Stomach (tissue), 9 donors: ENCODE data around the gene MATCAP1. TPM values are rescaled to one million over a fixed set of nuclear protein-coding genes. Genes with fewer than 3 reads are reported as not detected.

Source experiments
- DNase-seq, 2 donors: peaks; one replicate each; pipeline versions ENCODE4 v3.0.0 to v3.0.0-alpha.2; 2013 to 2019
- H3K27ac ChIP-seq, 5 donors: fragments of 200-600 bp in 4 of 5; sonication (generic) in 4 of 5; one replicate each; pipeline ENCODE4 v1.5.1; 2013 to 2019; ENCODE audit warnings: mild to moderate bottlenecking in 1 of 5, moderate library complexity in 1 of 5
- H3K27me3 ChIP-seq, 3 donors: fragments of 200-600 bp; sonication (generic); one replicate each; pipeline ENCODE4 v1.5.1; 2017 to 2019; ENCODE audit warnings: mixed run types in 1 of 3
- H3K36me3 ChIP-seq, 4 donors: fragments of 200-600 bp; sonication (generic); 1 replicate in 3 of 4; 2 replicates in 1 of 4; pipeline ENCODE4 v1.5.1; 2016 to 2019
- H3K4me1 ChIP-seq, 4 donors: fragments of 200-600 bp; sonication (generic); one replicate each; pipeline ENCODE4 v1.5.1; 2016 to 2019
- H3K4me3 ChIP-seq, 4 donors: fragments of 200-600 bp; sonication (generic) in 3 of 4; one replicate each; pipeline ENCODE4 v1.5.1; 2016 to 2019; ENCODE audit warnings: mild to moderate bottlenecking in 1 of 4
- H3K9me3 ChIP-seq, 4 donors: fragments of 200-600 bp; sonication (generic); one replicate each; pipeline ENCODE4 v1.5.1; 2016 to 2019
- CTCF ChIP-seq, 7 experiments: fragments of 450-650 bp in 4 of 7; fragments of 200-600 bp in 3 of 7; sonication (generic) in 3 of 7; IDR thresholded peaks; one replicate each; pipeline ENCODE4 v1.5.1; 2016 to 2019; ENCODE audit warnings: antibody characterized with exemption in 7 of 7, control low read depth in 2 of 7, mild to moderate bottlenecking in 1 of 7
- EP300 ChIP-seq: sonication (generic); formaldehyde crosslinking; IDR thresholded peaks from one replicate; pipeline ENCODE4 v1.6.1; 2017; ENCODE audit warnings: antibody characterized with exemption
- POLR2A ChIP-seq, 4 donors: fragments of 450-650 bp; IDR thresholded peaks; one replicate each; pipeline ENCODE4 v1.6.1; 2016; ENCODE audit warnings: antibody characterized with exemption in 4 of 4, control low read depth in 2 of 4, mild to moderate bottlenecking in 1 of 4, moderate library complexity in 1 of 4
- POLR2AphosphoS5 ChIP-seq, 3 donors: sonication (generic); formaldehyde crosslinking; IDR thresholded peaks; one replicate each; pipeline ENCODE4 v1.6.1; 2016; ENCODE audit warnings: antibody characterized with exemption in 3 of 3
- WGBS, 5 donors: extraction: QIAGEN DNeasy Blood & Tissue Kit in 3 of 5; methylation state at CpG; one replicate each; pipeline versions ENCODE4 v1.1.5 to v1.1.7; 2013 to 2018; 5-methylcytosine and 5-hydroxymethylcytosine counted together
- intact Hi-C: fragments of 100-400 bp; cut with DNase I; formaldehyde crosslinking; loops from one replicate; pipeline ENCODE4 v1.15.1; 2023; ENCODE audit warnings: low total_unique reads
- polyA plus RNA-seq, 3 donors: library from polyadenylated mRNA; stranded (reverse); fragments of 200-250 nt; gene quantifications; one replicate each; pipeline ENCODE4 v1.2.3, GENCODE V29; 2013
- total RNA-seq, 5 donors: library from RNA; depleted of rRNA; stranded (reverse); fragments of >200 nt; gene quantifications; one replicate each; pipeline versions ENCODE4 v1.1.0 to v1.2.3, GENCODE V29; 2014 to 2016
- donor health status: healthy with polysubstance abuse.
- donor health status: Bipolar disorder and iron deficiency.
- donor health status: healthy.

MATCAP1 gene
- total and polyA plus RNA-seq, 8 donors = 8.5 to 156 (median 18.8) TPM

GRCh38 chr16:67148656-67149275 is 35.0 kb downstream of the MATCAP1 start:
- DNase-seq = peak in 1 of 2 donors; percentile 12
- H3K4me1 ChIP-seq = peaks cover 8 to 28% (median 25%) of the 10 kb centered on the region in 4 donors
- H3K27ac ChIP-seq = no peak overlapping the region
- H3K9me3 ChIP-seq = no peaks in the 10 kb centered on the region
- peaks cover 33 to 59% (median 54%) of the 10 kb centered on the region in 4 donors for H3K36me3 ChIP-seq
- H3K4me3 ChIP-seq = no peak overlapping the region
- intact Hi-C loops = no loop called here
- TF ChIP-seq EP300 (no peak), POLR2A (IDR thresholded peaks at IDR 0.05) (no peak), POLR2AphosphoS5 (IDR thresholded peaks at IDR 0.05) (no peak), CTCF (IDR thresholded peaks at IDR 0.05) (no peak)
- H3K27me3 ChIP-seq = peaks cover 0 to 22% (median 0%) of the 10 kb centered on the region in 3 donors
- WGBS, 5 donors = 87 to 95% (median 89%) methylated on average over 8 to 11 of the region's 11 CpGs

GRCh38 chr16:67148221-67148620 is 35.5 kb downstream of the MATCAP1 start:
- no peaks in the 10 kb centered on the region for H3K9me3 ChIP-seq
- WGBS, 5 donors = 80 to 94% (median 90%) methylated on average over 2 of the region's 2 CpGs
- intact Hi-C loops = no loop called here
- H3K27ac ChIP-seq = no peak overlapping the region
- H3K4me1 ChIP-seq = peaks cover 8 to 28% (median 25%) of the 10 kb centered on the region in 4 donors
- peaks cover 36 to 64% (median 60%) of the 10 kb centered on the region in 4 donors for H3K36me3 ChIP-seq
- TF ChIP-seq POLR2AphosphoS5 (IDR thresholded peaks at IDR 0.05) = no peak
- TF ChIP-seq EP300 = no peak
- no peak for TF ChIP-seq CTCF (IDR thresholded peaks at IDR 0.05)
- TF ChIP-seq POLR2A (IDR thresholded peaks at IDR 0.05) = no peak
- H3K27me3 ChIP-seq = peaks cover 0 to 22% (median 0%) of the 10 kb centered on the region in 3 donors
- H3K4me3 ChIP-seq = no peak overlapping the region
- DNase-seq = no peak

- intact Hi-C loops = no loop called here
- no peak for DNase-seq
- H3K27ac ChIP-seq = no peak overlapping the region
- peaks cover 39 to 70% (median 66%) of the 10 kb centered on the region in 4 donors for H3K36me3 ChIP-seq
- peaks cover 0 to 22% (median 0%) of the 10 kb centered on the region in 3 donors for H3K27me3 ChIP-seq
- H3K9me3 ChIP-seq = no peaks in the 10 kb centered on the region
- TF ChIP-seq POLR2A (IDR thresholded peaks at IDR 0.05) = no peak
- no peak for TF ChIP-seq CTCF (IDR thresholded peaks at IDR 0.05)
- TF ChIP-seq POLR2AphosphoS5 (IDR thresholded peaks at IDR 0.05) = no peak
- no peak for TF ChIP-seq EP300
- peaks cover 8 to 28% (median 25%) of the 10 kb centered on the region in 4 donors for H3K4me1 ChIP-seq
- 90 to 97% (median 94%) methylated on average over 4 of the region's 4 CpGs for WGBS, 5 donors
- no peak overlapping the region for H3K4me3 ChIP-seq
Observed at GRCh38 chr16:67147437-67148140, 36.2 kb downstream of the MATCAP1 start.

GRCh38 chr16:67146523-67147357 is 37.0 kb downstream of the MATCAP1 start:
- WGBS, 5 donors = 67 to 90% (median 81%) methylated on average over 7 of the region's 7 CpGs
- no peaks in the 10 kb centered on the region for H3K9me3 ChIP-seq
- peaks cover 0 to 22% (median 0%) of the 10 kb centered on the region in 3 donors for H3K27me3 ChIP-seq
- H3K27ac ChIP-seq = no peak overlapping the region
- H3K4me1 ChIP-seq = peaks cover 8 to 27% (median 23%) of the 10 kb centered on the region in 4 donors
- no peak for DNase-seq
- no peak overlapping the region for H3K4me3 ChIP-seq
- peaks cover 47 to 79% (median 74%) of the 10 kb centered on the region in 4 donors for H3K36me3 ChIP-seq
- intact Hi-C loops = no loop called here
- TF ChIP-seq EP300 = no peak
- no peak for TF ChIP-seq POLR2AphosphoS5 (IDR thresholded peaks at IDR 0.05)
- TF ChIP-seq CTCF (IDR thresholded peaks at IDR 0.05) = no peak
- no peak for TF ChIP-seq POLR2A (IDR thresholded peaks at IDR 0.05)
